ENCODE results near the gene SPHK2. TPM values are rescaled to one million over a fixed set of nuclear protein-coding genes. Genes with fewer than 3 reads are reported as not detected.

SPHK2 gene
- total RNA-seq, 1 donor from 2014 or later = 7.2 TPM

DNA sequence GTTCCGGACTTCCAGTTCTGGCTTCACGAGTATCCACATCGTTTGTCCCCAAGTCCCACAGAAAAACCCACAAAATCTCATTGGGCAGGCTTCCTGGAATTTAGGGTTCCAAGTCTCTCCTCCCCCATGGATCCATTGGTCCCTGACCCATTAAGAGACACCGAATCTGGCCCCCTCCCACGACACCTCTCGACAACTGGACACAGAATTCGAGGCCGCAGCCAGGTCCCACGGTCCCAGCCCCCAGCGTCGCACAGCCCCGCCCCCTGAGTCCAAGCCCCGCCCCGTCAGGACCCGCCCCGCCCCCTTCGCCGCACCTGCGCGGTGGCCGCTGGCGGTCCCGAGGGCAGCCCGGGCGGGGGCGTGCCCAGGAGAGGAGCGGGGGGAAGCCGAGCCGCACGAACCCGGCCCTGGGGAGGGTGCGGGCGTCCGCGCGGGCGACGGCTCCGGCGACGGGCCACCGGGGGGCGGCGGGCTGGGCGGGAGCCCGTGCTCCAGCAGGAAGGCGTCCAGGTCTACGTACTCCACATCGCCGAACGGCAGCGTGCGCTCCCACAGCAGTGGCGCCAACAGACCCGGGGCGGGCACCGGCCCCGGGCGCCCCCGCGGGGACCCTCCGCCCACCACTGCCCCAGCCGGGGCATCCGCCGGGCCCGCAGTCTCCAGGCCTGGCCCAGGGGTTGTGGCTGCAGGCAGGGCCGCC lies 16.1 kb downstream of the SPHK2 start:
- Mint-ChIP-seq H3K27me3 (ENCODE audit: insufficient read depth, low read depth) (peaks cover 8% of the 10 kb centered on the region), H3K27ac (no peak overlapping the region), H3K36me3 (peaks cover 8% of the 10 kb centered on the region), H3K4me1 (peaks cover 68% of the 10 kb centered on the region), H3K9me3 (no peaks in the 10 kb centered on the region), H3K4me3 (peak overlapping the region; percentile 90)
- H3F3A ChIP-seq (ENCODE audit: low read depth) = peaks cover 64% of the 10 kb centered on the region
- H3K27me3 ChIP-seq = no peaks in the 10 kb centered on the region
- peak overlapping the region; percentile 98 for H3K4me2 ChIP-seq
- DNase-seq (ENCODE audit: low spot score) = peak; percentile 90
- no peak overlapping the region for H2AFZ ChIP-seq (replicated peaks)
- H3K9ac ChIP-seq = peak overlapping the region; percentile 40
- H3K4me3 ChIP-seq = peak overlapping the region; percentile 87
- peaks cover 25% of the 10 kb centered on the region for H3K4me1 ChIP-seq
- no peaks in the 10 kb centered on the region for H3K36me3 ChIP-seq
- H4K20me1 ChIP-seq (ENCODE audit: low read depth) = peaks cover 30% of the 10 kb centered on the region
- H3K9me3 ChIP-seq (ENCODE audit: low read depth) = no peaks in the 10 kb centered on the region
- peaks cover 10% of the 10 kb centered on the region for H3K79me2 ChIP-seq (ENCODE audit: low read depth)
- TF ChIP-seq EZH2 (IDR thresholded peaks at IDR 0.05) (no peak), EZH2phosphoT487 (IDR thresholded peaks at IDR 0.05) (no peak)
- TF ChIP-seq, protein P1, sequence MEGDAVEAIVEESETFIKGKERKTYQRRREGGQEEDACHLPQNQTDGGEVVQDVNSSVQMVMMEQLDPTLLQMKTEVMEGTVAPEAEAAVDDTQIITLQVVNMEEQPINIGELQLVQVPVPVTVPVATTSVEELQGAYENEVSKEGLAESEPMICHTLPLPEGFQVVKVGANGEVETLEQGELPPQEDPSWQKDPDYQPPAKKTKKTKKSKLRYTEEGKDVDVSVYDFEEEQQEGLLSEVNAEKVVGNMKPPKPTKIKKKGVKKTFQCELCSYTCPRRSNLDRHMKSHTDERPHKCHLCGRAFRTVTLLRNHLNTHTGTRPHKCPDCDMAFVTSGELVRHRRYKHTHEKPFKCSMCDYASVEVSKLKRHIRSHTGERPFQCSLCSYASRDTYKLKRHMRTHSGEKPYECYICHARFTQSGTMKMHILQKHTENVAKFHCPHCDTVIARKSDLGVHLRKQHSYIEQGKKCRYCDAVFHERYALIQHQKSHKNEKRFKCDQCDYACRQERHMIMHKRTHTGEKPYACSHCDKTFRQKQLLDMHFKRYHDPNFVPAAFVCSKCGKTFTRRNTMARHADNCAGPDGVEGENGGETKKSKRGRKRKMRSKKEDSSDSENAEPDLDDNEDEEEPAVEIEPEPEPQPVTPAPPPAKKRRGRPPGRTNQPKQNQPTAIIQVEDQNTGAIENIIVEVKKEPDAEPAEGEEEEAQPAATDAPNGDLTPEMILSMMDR (IDR thresholded peaks at IDR 0.05) = no peak
- no peak overlapping the region for H3K27ac ChIP-seq

DNA sequence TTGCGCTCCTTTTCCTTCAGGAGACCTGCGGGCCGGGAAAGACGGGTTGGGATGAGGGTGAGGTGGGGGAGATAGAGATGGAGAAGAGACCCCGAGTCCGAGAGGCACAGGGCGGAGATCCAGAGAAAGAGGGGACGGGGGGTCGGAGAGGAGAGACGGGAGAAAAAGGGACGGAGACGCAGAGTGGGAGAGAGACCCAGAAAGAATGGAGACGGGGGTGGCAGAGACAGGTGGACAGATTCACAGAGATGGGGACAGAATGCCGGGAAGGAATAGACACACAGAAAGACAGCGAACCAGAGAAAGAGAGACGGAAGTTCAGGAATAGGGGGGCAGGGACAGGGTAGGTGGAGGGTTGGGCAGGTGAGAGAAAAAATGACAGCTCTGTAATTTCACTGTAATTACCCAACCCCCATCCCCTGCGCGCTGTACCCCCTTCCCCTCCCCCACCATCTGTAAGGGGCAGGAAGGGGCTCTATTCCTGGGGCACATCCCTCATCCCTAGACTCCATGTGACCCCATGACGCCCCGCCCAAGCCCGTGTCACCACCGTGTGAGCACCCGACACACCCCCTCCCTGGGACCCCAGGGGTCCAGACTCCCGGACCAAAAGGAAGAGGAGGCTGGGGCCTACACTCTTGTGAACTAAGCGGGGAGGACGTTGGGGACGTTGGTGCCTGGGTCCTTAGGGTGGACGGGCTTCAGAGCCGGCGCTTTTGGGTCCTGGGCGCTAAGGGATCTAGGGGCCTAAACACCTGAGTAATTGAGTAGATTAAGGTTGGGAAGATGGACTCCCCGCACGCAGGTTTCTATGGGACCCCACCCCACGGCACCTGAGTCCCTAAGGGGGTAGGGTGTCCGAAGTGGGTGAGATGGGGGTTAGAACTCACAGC lies 16.9 kb downstream of the SPHK2 start:
- Histone ChIP-seq H3K79me2 (ENCODE audit: low read depth) (peaks cover 10% of the 10 kb centered on the region), H3K36me3 (no peaks in the 10 kb centered on the region), H3K27me3 (no peaks in the 10 kb centered on the region), H3K27ac (no peak overlapping the region), H3K9ac (peak overlapping the region; percentile 40), H2AFZ (replicated peaks) (no peak overlapping the region), H3K4me1 (peaks cover 17% of the 10 kb centered on the region), H3K9me3 (ENCODE audit: low read depth) (no peaks in the 10 kb centered on the region), H3F3A (ENCODE audit: low read depth) (peaks cover 56% of the 10 kb centered on the region), H4K20me1 (ENCODE audit: low read depth) (peaks cover 26% of the 10 kb centered on the region), H3K4me3 (peak overlapping the region; percentile 87), H3K4me2 (peak overlapping the region; percentile 98)
- TF ChIP-seq, protein P1 (IDR thresholded peaks at IDR 0.05) = no peak
- TF ChIP-seq EZH2 (IDR thresholded peaks at IDR 0.05) (no peak), EZH2phosphoT487 (IDR thresholded peaks at IDR 0.05) (no peak)
- no peak overlapping the region for H3K27ac Mint-ChIP-seq
- peaks cover 8% of the 10 kb centered on the region for H3K36me3 Mint-ChIP-seq
- H3K9me3 Mint-ChIP-seq = no peaks in the 10 kb centered on the region
- peaks cover 8% of the 10 kb centered on the region for H3K27me3 Mint-ChIP-seq (ENCODE audit: insufficient read depth, low read depth)
- H3K4me1 Mint-ChIP-seq = peaks cover 60% of the 10 kb centered on the region
- H3K4me3 Mint-ChIP-seq = peak overlapping the region; percentile 90
- DNase-seq (ENCODE audit: low spot score) = peak; percentile 46

DNA sequence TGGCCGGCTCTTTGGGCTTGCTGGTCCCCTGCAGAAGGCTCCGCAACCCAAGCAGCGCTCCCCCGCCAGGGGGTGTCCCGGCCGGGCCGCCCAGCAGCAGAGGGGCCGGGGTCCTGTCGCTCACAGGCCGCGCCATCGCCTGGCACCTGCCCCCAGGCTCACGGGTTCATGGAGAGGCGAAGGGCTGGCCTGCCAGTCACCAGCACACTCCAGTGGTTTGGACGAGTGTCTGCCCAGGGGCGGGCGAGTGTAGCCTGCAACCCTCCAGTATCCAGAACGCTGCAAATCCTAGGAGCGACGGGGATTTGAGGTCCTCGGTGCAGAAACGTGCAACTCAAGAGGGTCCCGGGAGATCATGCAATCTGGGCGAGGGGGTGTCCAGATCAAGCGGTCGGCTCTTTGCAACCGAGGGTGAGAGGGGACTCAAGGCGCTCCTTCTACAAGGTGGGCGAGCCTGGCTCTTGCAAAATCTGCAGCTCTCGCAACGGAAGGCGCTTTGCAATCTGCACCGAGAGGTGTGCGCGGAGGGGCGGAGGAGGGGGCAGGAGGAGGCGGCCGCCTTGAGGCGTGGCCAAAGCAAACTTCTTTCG lies 17.6 kb downstream of the SPHK2 start, which contains the start of gene DBP:
Gene DBP, minus strand, starts transcription at position 521 of the 590 bp plus-strand sequence. Its CDS starts 385 bp downstream, at position 136.
- Mint-ChIP-seq H3K36me3 (peaks cover 8% of the 10 kb centered on the region), H3K27me3 (ENCODE audit: insufficient read depth, low read depth) (peaks cover 4% of the 10 kb centered on the region), H3K4me3 (peak within 1 kb of the TSS; percentile 90), H3K4me1 (peaks cover 53% of the 10 kb centered on the region), H3K27ac (peak within 1 kb of the TSS; percentile 97), H3K9me3 (no peaks in the 10 kb centered on the region)
- peak within 1 kb of the TSS; percentile 27 for H3K9ac ChIP-seq
- no peaks in the 10 kb centered on the region for H3K27me3 ChIP-seq
- peaks cover 49% of the 10 kb centered on the region for H3F3A ChIP-seq (ENCODE audit: low read depth)
- DNase-seq (ENCODE audit: low spot score) = no peak
- H3K4me2 ChIP-seq = peak within 1 kb of the TSS; percentile 98
- H3K36me3 ChIP-seq = no peaks in the 10 kb centered on the region
- peak within 1 kb of the TSS; percentile 87 for H3K4me3 ChIP-seq
- H3K4me1 ChIP-seq = peaks cover 17% of the 10 kb centered on the region
- H3K27ac ChIP-seq = peak within 1 kb of the TSS; percentile 76
- no peak within 1 kb of the TSS for H2AFZ ChIP-seq (replicated peaks)
- H3K79me2 ChIP-seq (ENCODE audit: low read depth) = peaks cover 10% of the 10 kb centered on the region
- H4K20me1 ChIP-seq (ENCODE audit: low read depth) = peaks cover 21% of the 10 kb centered on the region
- H3K9me3 ChIP-seq (ENCODE audit: low read depth) = no peaks in the 10 kb centered on the region
- TF ChIP-seq EZH2 (IDR thresholded peaks at IDR 0.05) (peak; percentile 25), EZH2phosphoT487 (IDR thresholded peaks at IDR 0.05) (no peak)
- TF ChIP-seq, protein P1 (IDR thresholded peaks at IDR 0.05) = peak; percentile 15
